ENCODE measurements around the gene BEGAIN. TPM values are rescaled to one million over a fixed set of nuclear protein-coding genes. Genes with fewer than 3 reads are reported as not detected.

Gene BEGAIN
- total and polyA plus RNA-seq, 8 donors, result 0.31 to 1.1 (median 0.83) TPM; not detected in 4

GRCh38 chr14:100604709-100605108, 17.5 kb upstream of the BEGAIN start:
- Histone ChIP-seq H3K36me3 (no peaks in the 10 kb centered on the region), H3K27me3 (peaks cover 0 to 36% (median 7%) of the 10 kb centered on the region in 3 donors), H3K4me1 (no peaks in the 10 kb centered on the region), H3K4me3 (no peak overlapping the region), H3K27ac (no peak overlapping the region), H3K9me3 (peaks cover 0 to 14% (median 10%) of the 10 kb centered on the region in 4 donors)
- 91 to 95% (median 92%) methylated on average over 24 of the region's 24 CpGs for WGBS, 5 donors
- intact Hi-C loops (cut with DNase I; ENCODE audit: low total_unique reads), result no loop called here
- DNase-seq, result no peak
- TF ChIP-seq POLR2A (IDR thresholded peaks at IDR 0.05), result no peak
- no peak for TF ChIP-seq POLR2AphosphoS5 (IDR thresholded peaks at IDR 0.05)
- no peak for TF ChIP-seq EP300 (IDR thresholded peaks at IDR 0.05)
- TF ChIP-seq CTCF (IDR thresholded peaks at IDR 0.05), result no peak

DNA sequence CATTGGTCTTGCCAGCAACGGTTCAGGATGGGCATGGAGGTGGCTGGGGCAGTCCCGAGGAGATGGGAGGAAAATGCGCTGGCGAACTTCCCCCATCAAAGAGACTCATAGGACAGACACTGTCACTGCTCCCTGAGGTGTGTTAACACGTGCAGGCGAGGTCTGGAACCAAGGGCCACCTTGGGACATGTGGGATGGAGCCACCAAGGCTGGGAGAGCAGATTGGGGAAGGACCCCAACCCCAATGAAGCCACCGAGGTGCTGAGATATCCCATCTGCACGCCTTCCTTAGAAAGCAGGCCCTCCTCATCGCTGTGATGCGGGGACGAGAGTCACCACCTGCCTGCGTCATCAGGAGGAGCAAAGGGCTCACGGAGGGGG, 16.9 kb upstream of the BEGAIN start:
- peaks cover 0 to 14% (median 10%) of the 10 kb centered on the region in 4 donors for H3K9me3 ChIP-seq
- intact Hi-C loops (cut with DNase I; ENCODE audit: low total_unique reads), result no loop called here
- H3K4me1 ChIP-seq, result no peaks in the 10 kb centered on the region
- no peak overlapping the region for H3K4me3 ChIP-seq
- no peak overlapping the region for H3K27ac ChIP-seq
- 81 to 87% (median 86%) methylated on average over 12 to 13 of the region's 13 CpGs for WGBS, 5 donors
- H3K36me3 ChIP-seq, result no peaks in the 10 kb centered on the region
- no peak for DNase-seq
- peaks cover 0 to 35% (median 7%) of the 10 kb centered on the region in 3 donors for H3K27me3 ChIP-seq
- TF ChIP-seq POLR2AphosphoS5 (IDR thresholded peaks at IDR 0.05) (no peak), CTCF (IDR thresholded peaks at IDR 0.05) (no peak), POLR2A (IDR thresholded peaks at IDR 0.05) (no peak), EP300 (IDR thresholded peaks at IDR 0.05) (no peak)

DNA sequence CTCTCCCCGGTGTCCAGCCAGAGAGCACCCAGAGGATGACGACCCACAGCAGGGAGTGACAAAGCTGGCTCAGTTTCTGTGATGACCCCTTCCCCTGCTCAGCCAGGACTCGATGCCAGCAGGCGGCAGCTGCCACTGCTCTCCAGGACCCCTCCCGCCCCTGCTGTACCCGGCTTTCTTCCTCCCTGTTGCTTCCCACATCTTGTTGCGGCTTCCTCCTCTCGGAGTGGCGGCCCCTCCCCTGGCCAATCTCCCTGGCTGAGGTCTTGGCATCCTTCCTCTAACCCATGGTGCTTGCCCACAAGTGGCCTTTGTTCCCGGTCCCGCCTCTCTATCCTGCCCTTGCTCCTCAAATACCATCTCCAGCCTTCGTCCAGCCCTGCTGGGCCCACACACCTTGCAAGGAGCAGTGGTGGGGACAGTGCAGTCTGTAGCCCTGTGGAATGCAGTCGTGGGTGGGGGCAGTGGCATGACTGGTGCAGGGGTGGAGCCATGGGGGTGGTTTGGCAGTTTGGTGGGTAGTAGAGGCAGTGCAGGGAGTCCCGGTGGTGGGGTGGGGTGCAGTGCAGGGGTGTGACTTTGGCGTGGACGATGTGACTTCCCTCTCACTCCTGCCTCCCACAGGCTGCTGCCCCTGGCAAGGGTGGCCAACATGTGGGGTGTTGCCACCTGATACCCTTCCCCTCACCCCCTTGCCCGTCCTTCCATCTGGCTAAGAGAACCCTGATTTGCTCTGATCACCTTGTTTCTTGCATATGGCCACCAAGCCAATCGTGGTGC, 16.3 kb upstream of the BEGAIN start:
- DNase-seq, result no peak
- no peaks in the 10 kb centered on the region for H3K36me3 ChIP-seq
- peaks cover 0 to 35% (median 7%) of the 10 kb centered on the region in 3 donors for H3K27me3 ChIP-seq
- no peak for TF ChIP-seq POLR2AphosphoS5 (IDR thresholded peaks at IDR 0.05)
- TF ChIP-seq EP300 (IDR thresholded peaks at IDR 0.05), result no peak
- no peak for TF ChIP-seq CTCF (IDR thresholded peaks at IDR 0.05)
- no peak for TF ChIP-seq POLR2A (IDR thresholded peaks at IDR 0.05)
- WGBS, 5 donors, result 61 to 77% (median 72%) methylated on average over 15 to 18 of the region's 18 CpGs
- intact Hi-C loops (cut with DNase I; ENCODE audit: low total_unique reads), result no loop called here
- H3K4me1 ChIP-seq, result no peaks in the 10 kb centered on the region
- no peak overlapping the region for H3K4me3 ChIP-seq
- no peak overlapping the region for H3K27ac ChIP-seq
- H3K9me3 ChIP-seq, result peaks cover 0 to 14% (median 10%) of the 10 kb centered on the region in 4 donors

DNA sequence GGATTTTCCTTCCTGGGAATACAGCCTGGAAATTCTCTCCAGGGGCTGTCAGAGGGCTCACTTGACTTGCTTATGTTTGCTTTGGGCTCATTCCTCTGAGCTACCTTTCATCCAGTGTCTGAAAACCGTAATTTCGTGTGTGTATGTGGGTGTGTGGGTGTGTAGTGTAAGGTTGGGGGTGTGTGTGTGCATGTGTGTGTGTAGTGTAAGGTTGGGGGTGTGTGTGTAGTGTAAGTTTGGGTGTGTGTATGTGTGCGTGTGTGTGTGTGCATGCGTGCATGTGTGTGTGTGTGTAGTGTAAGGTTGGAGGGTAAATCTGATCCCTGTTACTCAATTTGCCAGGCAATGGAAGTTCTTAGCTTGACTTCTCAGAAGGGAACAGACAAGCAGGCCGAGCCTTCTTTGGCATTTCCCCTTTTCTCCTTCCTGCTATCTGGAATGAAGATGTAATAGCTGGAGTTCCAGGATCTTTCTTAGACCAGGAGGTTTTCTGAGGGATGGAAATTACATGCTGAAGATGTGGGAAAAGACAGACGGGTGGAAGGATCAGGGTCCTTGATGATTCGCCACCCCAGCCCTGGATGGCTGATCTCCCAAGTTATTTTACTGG, 15.5 kb upstream of the BEGAIN start:
- peaks cover 0 to 14% (median 10%) of the 10 kb centered on the region in 4 donors for H3K9me3 ChIP-seq
- TF ChIP-seq EP300 (IDR thresholded peaks at IDR 0.05) (no peak), CTCF (IDR thresholded peaks at IDR 0.05) (no peak), POLR2AphosphoS5 (IDR thresholded peaks at IDR 0.05) (no peak), POLR2A (IDR thresholded peaks at IDR 0.05) (no peak)
- no peak overlapping the region for H3K4me3 ChIP-seq
- peaks cover 0 to 38% (median 7%) of the 10 kb centered on the region in 3 donors for H3K27me3 ChIP-seq
- H3K27ac ChIP-seq, result no peak overlapping the region
- intact Hi-C loops (cut with DNase I; ENCODE audit: low total_unique reads), result no loop called here
- DNase-seq, result no peak
- WGBS, 5 donors, result 59 to 67% (median 62%) methylated on average over 7 of the region's 7 CpGs
- no peaks in the 10 kb centered on the region for H3K36me3 ChIP-seq
- H3K4me1 ChIP-seq, result no peaks in the 10 kb centered on the region
